GM19099 (cell line): ENCODE results near the gene INTS4.
A peak's percentile ranks its signal among the peaks of the same experiment; 100 is the strongest.

Source experiments
- POLR2A ChIP-seq: IDR thresholded peaks from 3 replicates; pipeline ENCODE4 v1.6.1; 2011; ENCODE audit warnings: low read depth; ENCODE audit not compliant: insufficient read length; ENCODE audit errors: extremely low read depth

INTS4 gene

GRCh38 chr11:77994434-77995362, at the start of gene INTS4:
TSS of gene INTS4 (minus strand) at chr11:77994668. CDS start at chr11:77994643, 25 bp downstream.
- TF ChIP-seq POLR2A, result peak; percentile 65

- TF ChIP-seq POLR2A, result no peak
Measured at GRCh38 chr11:78041843-78042440, 47.5 kb upstream of the INTS4 start.

- TF ChIP-seq POLR2A, result no peak
Measured at GRCh38 chr11:78040691-78041379, 46.4 kb upstream of the INTS4 start.

GRCh38 chr11:78039919-78040671, 45.6 kb upstream of the INTS4 start:
- no peak for TF ChIP-seq POLR2A

GRCh38 chr11:78039391-78039918, 45.0 kb upstream of the INTS4 start:
- no peak for TF ChIP-seq POLR2A

- no peak for TF ChIP-seq POLR2A
Measured at GRCh38 chr11:78038697-78039313, 44.3 kb upstream of the INTS4 start.

- TF ChIP-seq POLR2A, result no peak
Measured at GRCh38 chr11:78037825-78038620, 43.6 kb upstream of the INTS4 start.

GRCh38 chr11:78037056-78037455, 42.6 kb upstream of the INTS4 start:
- TF ChIP-seq POLR2A, result no peak

GRCh38 chr11:78036313-78036712, 41.8 kb upstream of the INTS4 start:
- no peak for TF ChIP-seq POLR2A

- TF ChIP-seq POLR2A, result no peak
Measured at GRCh38 chr11:78034623-78035022, 40.2 kb upstream of the INTS4 start.

GRCh38 chr11:78033040-78033439, 38.6 kb upstream of the INTS4 start:
- TF ChIP-seq POLR2A, result no peak

GRCh38 chr11:78032090-78032489, 37.6 kb upstream of the INTS4 start:
- TF ChIP-seq POLR2A, result no peak

- no peak for TF ChIP-seq POLR2A
Measured at GRCh38 chr11:78031629-78032028, 37.2 kb upstream of the INTS4 start.
